Osteoblast (primary cell): Measurements from ENCODE around the gene ZBTB22. TPM values are rescaled to one million over a fixed set of nuclear protein-coding genes. Genes with fewer than 3 reads are reported as not detected.
"Not testable (repeated sequence)": the region's sequence is repeated elsewhere in the genome, so short reads cannot be mapped to it uniquely, and the experiment has no call there.

Experiments used
- DNase-seq: peaks from one replicate; pipeline ENCODE4 v3.0.0; 2011; ENCODE audit warnings: low spot score, mixed read lengths; ENCODE audit not compliant: insufficient read length; ENCODE audit errors: missing footprints
- H2AFZ ChIP-seq: 2 replicates; pipeline ENCODE4 v1.6.0; 2011; ENCODE audit warnings: mild to moderate bottlenecking, low read length
- H3K27ac ChIP-seq: 2 replicates; pipeline ENCODE4 v1.5.1; 2011; ENCODE audit warnings: mild to moderate bottlenecking, low read depth, low read length, moderate library complexity
- H3K27me3 ChIP-seq: 2 replicates; pipeline ENCODE4 v1.6.0; 2012; ENCODE audit warnings: mild to moderate bottlenecking, control low read depth, inconsistent platforms, low read length, moderate library complexity; ENCODE audit not compliant: insufficient read depth
- H3K36me3 ChIP-seq: 2 replicates; pipeline ENCODE4 v1.5.1; 2011; ENCODE audit warnings: mild to moderate bottlenecking, low read length, control low read depth, moderate library complexity; ENCODE audit not compliant: insufficient read depth
- H3K4me1 ChIP-seq: 2 replicates; pipeline ENCODE4 v1.5.1; 2011; ENCODE audit warnings: mild to moderate bottlenecking, low read length, control low read depth, moderate library complexity; ENCODE audit not compliant: insufficient read depth
- H3K4me2 ChIP-seq: 2 replicates; pipeline ENCODE4 v1.6.0; 2011; ENCODE audit warnings: mild to moderate bottlenecking, low read length; ENCODE audit not compliant: insufficient read depth
- H3K4me3 ChIP-seq: fragments of 200-600 bp; sonication (generic); 3 replicates; pipeline ENCODE4 v1.5.1; 2012; ENCODE audit warnings: mild to moderate bottlenecking, low read length, inconsistent platforms; ENCODE audit not compliant: insufficient read depth
- H3K79me2 ChIP-seq: 2 replicates; pipeline ENCODE4 v1.6.0; 2012; ENCODE audit warnings: mild to moderate bottlenecking, low read length, control low read depth, inconsistent platforms; ENCODE audit not compliant: insufficient read depth
- H3K9me3 ChIP-seq: 2 replicates; pipeline ENCODE4 v1.5.1; 2011; ENCODE audit warnings: low read depth, low read length, control low read depth
- H4K20me1 ChIP-seq: 2 replicates; pipeline ENCODE4 v1.6.0; 2012; ENCODE audit warnings: mild to moderate bottlenecking, low read length, control low read depth; ENCODE audit not compliant: insufficient read depth
- CTCF ChIP-seq: IDR thresholded peaks from 2 replicates; pipeline ENCODE4 v1.5.1; 2011; ENCODE audit warnings: mild to moderate bottlenecking, low read depth, low read length, moderate library complexity; ENCODE audit errors: extremely low read depth
- total RNA-seq: library from RNA; depleted of rRNA; stranded (reverse); fragments of >200 nt; gene quantifications from 2 replicates; pipeline ENCODE4 v1.2.3, GENCODE V29; 2012

Gene ZBTB22
- 18.6 and 19.5 TPM in 2 replicates for total RNA-seq

GRCh38 chr6:33317669-33318425, at the start of gene ZBTB22:
Gene ZBTB22 (minus strand): TSS chr6:33317744. CDS start chr6:33316916, 828 bp downstream.
- Histone ChIP-seq H3K36me3 (peaks cover 19% of the 10 kb centered on the region), H3K27ac (peak within 1 kb of the TSS; percentile 98), H3K4me1 (peaks cover 54% of the 10 kb centered on the region), H2AFZ (peak within 1 kb of the TSS; percentile 65), H3K27me3 (no peaks in the 10 kb centered on the region), H4K20me1 (peaks cover 18% of the 10 kb centered on the region), H3K79me2 (peaks cover 57% of the 10 kb centered on the region), H3K4me2 (peak within 1 kb of the TSS; percentile 98), H3K9me3 (no peaks in the 10 kb centered on the region), H3K4me3 (peak within 1 kb of the TSS; percentile 70)
- no peak for TF ChIP-seq CTCF
- peak; percentile 98 for DNase-seq

DNA sequence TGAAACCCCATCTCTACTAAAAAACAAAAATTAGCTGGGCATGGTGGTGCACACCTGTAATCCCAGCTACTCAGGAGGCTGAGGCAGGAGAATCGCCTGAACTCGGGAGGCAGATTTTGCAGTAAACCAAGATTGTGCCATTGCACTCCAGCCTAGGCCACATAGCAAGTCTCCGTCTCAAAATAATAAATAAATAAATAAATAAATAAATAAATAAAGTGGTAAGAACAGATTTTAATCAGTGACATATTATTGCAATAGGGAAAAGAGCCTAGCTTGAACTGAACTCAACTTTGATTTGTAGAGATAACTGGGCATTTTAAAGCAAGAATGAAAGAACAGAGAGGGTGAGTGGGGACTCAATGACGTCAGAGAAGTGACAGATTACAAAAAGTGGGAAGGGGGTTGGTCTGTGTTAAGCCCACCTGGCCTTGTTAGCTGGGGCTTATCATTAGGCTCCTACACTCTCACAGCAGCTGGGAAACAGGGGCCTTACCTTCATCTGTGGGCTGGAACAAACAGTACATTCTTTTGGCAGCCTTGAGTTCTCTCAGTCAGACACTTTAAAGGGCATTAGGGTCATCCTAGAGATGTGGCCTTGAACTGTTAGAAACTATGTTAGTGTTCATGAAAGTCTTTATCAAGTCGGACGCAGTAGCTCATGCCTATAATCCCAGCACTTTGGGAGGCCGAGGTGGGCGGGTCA, 49.6 kb upstream of the ZBTB22 start:
- no peaks in the 10 kb centered on the region for H4K20me1 ChIP-seq
- H3K9me3 ChIP-seq: no peaks in the 10 kb centered on the region
- no peak overlapping the region for H2AFZ ChIP-seq
- no peaks in the 10 kb centered on the region for H3K4me1 ChIP-seq
- no peak overlapping the region for H3K27ac ChIP-seq
- DNase-seq: peak; percentile 13
- H3K36me3 ChIP-seq: no peaks in the 10 kb centered on the region
- H3K27me3 ChIP-seq: no peaks in the 10 kb centered on the region
- no peak overlapping the region for H3K4me3 ChIP-seq
- no peak for TF ChIP-seq CTCF
- no peak overlapping the region for H3K4me2 ChIP-seq
- no peaks in the 10 kb centered on the region for H3K79me2 ChIP-seq

- peak; percentile 19 for DNase-seq
- not testable (repeated sequence) for H3K27me3 ChIP-seq, H3K79me2 ChIP-seq, H3K4me2 ChIP-seq, H3K4me1 ChIP-seq, H2AFZ ChIP-seq, H3K9me3 ChIP-seq, H4K20me1 ChIP-seq, H3K27ac ChIP-seq, H3K36me3 ChIP-seq, H3K4me3 ChIP-seq
Observed at GRCh38 chr6:33365206-33365971, 47.8 kb upstream of the ZBTB22 start.

DNA sequence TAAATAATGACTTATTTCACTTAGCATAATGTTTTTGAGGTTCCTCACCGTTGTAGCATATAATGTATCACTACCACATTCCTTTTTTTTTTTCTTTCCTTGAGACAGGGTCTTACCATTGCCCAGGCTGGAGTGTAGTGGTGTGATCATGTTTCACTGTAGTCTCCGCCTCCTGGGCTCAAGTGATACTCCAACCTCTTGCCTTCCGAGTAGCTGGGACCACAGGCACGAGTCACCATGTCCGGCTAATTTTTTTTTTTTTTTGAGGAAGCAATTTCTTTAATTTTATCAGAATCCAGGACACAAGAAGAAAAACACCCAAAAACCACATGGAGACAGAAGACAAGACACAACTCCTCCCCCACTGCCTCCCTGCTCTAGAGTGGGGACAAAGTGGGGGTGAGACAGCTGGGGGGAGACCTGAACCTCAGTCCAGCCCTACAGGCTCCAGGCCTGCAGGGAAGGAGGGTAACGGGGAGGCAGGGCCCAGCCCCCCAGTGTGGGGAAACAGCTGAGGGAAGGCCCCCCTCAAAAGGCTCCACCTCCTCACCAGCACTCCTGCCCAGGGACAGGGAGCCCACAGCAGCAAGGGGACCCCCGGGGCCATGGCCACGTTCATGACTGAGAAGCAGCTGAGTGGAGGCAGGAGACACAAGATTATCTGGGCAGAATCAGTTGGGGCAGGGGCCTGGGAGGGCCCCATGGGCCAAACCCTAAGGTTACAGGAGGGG, 47.1 kb upstream of the ZBTB22 start:
- not testable (repeated sequence) for H2AFZ ChIP-seq, H3K4me3 ChIP-seq, H3K4me1 ChIP-seq, H3K36me3 ChIP-seq, H3K27ac ChIP-seq, H4K20me1 ChIP-seq, H3K9me3 ChIP-seq, H3K4me2 ChIP-seq, DNase-seq, H3K79me2 ChIP-seq, H3K27me3 ChIP-seq

DNA sequence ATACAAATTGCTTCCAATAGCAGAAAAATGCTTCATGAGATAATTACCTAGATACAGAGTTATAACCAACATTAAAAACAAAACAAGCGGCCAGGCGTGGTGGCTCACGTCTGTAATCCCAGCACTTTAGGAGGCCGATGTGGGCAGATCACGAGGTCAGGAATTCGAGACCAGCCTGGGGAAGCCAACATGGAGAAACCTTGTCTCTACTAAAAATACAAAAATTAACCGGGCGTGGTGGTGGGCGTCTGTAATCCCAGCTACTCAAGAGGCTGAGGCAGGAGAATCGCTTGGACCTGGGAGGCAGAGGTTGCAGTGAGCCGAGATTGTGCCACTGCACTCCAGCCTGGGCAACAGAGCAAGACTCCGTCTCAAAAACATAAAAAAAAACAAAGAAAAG, 45.9 kb upstream of the ZBTB22 start:
- H3K4me2 ChIP-seq: not testable (repeated sequence)

More for the DNA sequence above, 45.9 kb upstream of the ZBTB22 start:
- H3K27ac ChIP-seq, H2AFZ ChIP-seq, H3K4me3 ChIP-seq, H3K36me3 ChIP-seq, H4K20me1 ChIP-seq, H3K9me3 ChIP-seq, H3K79me2 ChIP-seq, H3K4me1 ChIP-seq: not testable (repeated sequence)
- peak; percentile 26 for DNase-seq
- H3K27me3 ChIP-seq: peaks cover 18% of the 10 kb centered on the region
